Measurements from ENCODE around the gene RERE. TPM values are rescaled to one million over a fixed set of nuclear protein-coding genes. Genes with fewer than 3 reads are reported as not detected.

Gene RERE
- total and polyA plus RNA-seq, 12 donors: 33.4 to 146 (median 72.7) TPM

DNA sequence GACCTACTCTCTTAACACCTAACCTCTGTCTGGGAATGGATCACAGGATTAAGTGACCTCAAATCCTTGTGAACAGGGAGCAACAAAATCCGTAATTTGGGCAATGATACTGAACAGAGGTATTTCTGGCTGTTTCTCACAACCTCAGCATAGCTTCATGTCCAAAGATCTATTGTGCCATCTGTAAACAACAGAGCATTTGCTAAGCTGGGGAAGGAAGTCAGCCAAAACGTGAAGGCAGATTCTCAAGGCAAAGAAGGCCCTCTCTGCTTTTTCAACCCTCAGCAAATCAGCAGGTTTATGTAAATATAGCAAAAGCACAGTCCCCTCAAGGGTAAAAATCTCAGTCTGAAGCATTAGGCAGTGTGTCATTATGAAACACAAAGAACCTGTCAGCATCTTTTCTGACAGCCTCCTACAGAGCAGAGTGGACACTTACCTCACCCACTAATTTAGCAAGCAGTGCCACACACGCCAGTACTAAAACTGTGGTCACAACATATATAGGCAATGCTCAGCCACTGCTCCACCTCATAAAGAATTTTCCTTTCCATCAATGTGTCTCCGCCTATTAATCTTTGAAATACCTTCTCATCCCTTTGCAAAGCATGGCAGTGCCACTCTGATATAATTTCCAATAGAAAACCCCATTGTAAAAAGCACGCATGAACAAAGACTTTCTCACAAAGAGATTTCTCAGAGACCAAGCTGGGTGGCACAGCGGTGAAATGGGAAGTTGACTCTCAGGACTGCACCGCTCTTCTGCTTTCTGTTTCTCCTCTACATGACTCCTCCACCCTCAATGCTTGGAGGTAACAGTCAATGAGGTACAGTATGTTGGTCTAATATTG is 188.0 kb downstream of the RERE start:
- H3K4me1 ChIP-seq (replicated peaks in 1 of 2): peaks cover 0 to 29% of the 10 kb centered on the region in 2 donors

GRCh38 chr1:8628606-8629005 is 188.8 kb downstream of the RERE start:
- no peak for TF ChIP-seq POLR2A (IDR thresholded peaks at IDR 0.05)
- TF ChIP-seq, protein P1, sequence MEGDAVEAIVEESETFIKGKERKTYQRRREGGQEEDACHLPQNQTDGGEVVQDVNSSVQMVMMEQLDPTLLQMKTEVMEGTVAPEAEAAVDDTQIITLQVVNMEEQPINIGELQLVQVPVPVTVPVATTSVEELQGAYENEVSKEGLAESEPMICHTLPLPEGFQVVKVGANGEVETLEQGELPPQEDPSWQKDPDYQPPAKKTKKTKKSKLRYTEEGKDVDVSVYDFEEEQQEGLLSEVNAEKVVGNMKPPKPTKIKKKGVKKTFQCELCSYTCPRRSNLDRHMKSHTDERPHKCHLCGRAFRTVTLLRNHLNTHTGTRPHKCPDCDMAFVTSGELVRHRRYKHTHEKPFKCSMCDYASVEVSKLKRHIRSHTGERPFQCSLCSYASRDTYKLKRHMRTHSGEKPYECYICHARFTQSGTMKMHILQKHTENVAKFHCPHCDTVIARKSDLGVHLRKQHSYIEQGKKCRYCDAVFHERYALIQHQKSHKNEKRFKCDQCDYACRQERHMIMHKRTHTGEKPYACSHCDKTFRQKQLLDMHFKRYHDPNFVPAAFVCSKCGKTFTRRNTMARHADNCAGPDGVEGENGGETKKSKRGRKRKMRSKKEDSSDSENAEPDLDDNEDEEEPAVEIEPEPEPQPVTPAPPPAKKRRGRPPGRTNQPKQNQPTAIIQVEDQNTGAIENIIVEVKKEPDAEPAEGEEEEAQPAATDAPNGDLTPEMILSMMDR (IDR thresholded peaks at IDR 0.05): no peak
- no peaks in the 10 kb centered on the region for H3K36me3 ChIP-seq (replicated peaks in 1 of 2)
- peaks cover 0 to 29% of the 10 kb centered on the region in 2 donors for H3K4me1 ChIP-seq (replicated peaks in 1 of 2)
- no peaks in the 10 kb centered on the region for H3K9me3 ChIP-seq (replicated peaks in 1 of 3)
- 50 to 60% (median 58%) methylated on average over 2 of the region's 2 CpGs for WGBS, 4 donors
- intact Hi-C loops (cut with DNase I): no loop called here
- no peak for DNase-seq
- H3K27me3 ChIP-seq: no peaks in the 10 kb centered on the region
- H3K4me3 ChIP-seq: no peak overlapping the region
- H3K27ac ChIP-seq: no peak overlapping the region

More for the DNA sequence above, 188.0 kb downstream of the RERE start:
- intact Hi-C loops (cut with DNase I): no loop called here
- Histone ChIP-seq H3K36me3 (replicated peaks in 1 of 2) (no peaks in the 10 kb centered on the region), H3K4me3 (no peak overlapping the region), H3K27ac (peak overlapping the region in 2 of 5 donors; percentile 7 to 60), H3K9me3 (replicated peaks in 1 of 3) (no peaks in the 10 kb centered on the region), H3K27me3 (no peaks in the 10 kb centered on the region)
- WGBS, 4 donors: 65 to 70% (median 68%) methylated on average over 7 of the region's 7 CpGs
- no peak for DNase-seq
- TF ChIP-seq, protein P1 (IDR thresholded peaks at IDR 0.05): no peak
- TF ChIP-seq POLR2A (IDR thresholded peaks at IDR 0.05): no peak

DNA sequence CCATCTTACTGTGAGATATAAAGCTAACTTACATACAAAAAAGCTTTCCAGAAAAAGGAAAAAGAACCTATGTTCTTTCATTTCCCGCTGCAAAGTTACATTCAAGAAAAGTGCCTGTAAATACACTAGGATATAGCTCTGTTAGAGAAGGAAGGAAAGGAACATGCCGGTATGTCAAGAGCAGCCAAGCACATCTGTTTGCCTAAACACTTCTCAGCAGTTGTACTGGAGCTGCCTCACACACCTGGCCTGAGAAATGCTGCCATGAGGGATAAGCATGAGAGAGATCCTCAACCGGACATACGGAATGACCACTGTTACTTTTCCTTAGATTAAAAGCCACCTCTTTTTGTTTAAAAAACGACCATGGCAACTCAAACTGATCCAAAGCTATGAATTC is 189.7 kb downstream of the RERE start:
- H3K27me3 ChIP-seq: no peaks in the 10 kb centered on the region
- TF ChIP-seq, protein P1 (IDR thresholded peaks at IDR 0.05): no peak
- TF ChIP-seq POLR2A (IDR thresholded peaks at IDR 0.05): no peak
- DNase-seq: no peak
- H3K36me3 ChIP-seq (replicated peaks in 1 of 2): no peaks in the 10 kb centered on the region
- H3K27ac ChIP-seq: no peak overlapping the region
- intact Hi-C loops (cut with DNase I): no loop called here
- H3K4me3 ChIP-seq: no peak overlapping the region
- 91 to 93% (median 92%) methylated on average over 5 of the region's 5 CpGs for WGBS, 4 donors
- peaks cover 0 to 32% of the 10 kb centered on the region in 2 donors for H3K4me1 ChIP-seq (replicated peaks in 1 of 2)
- H3K9me3 ChIP-seq (replicated peaks in 1 of 3): no peaks in the 10 kb centered on the region

GRCh38 chr1:8625981-8626898 is 191.2 kb downstream of the RERE start:
- TF ChIP-seq POLR2A (IDR thresholded peaks at IDR 0.05): no peak
- TF ChIP-seq, protein P1 (IDR thresholded peaks at IDR 0.05): no peak
- WGBS, 4 donors: 56 to 80% (median 68%) methylated on average over 4 of the region's 4 CpGs
- peaks cover 0 to 40% of the 10 kb centered on the region in 2 donors for H3K4me1 ChIP-seq (replicated peaks in 1 of 2)
- H3K36me3 ChIP-seq (replicated peaks in 1 of 2): no peaks in the 10 kb centered on the region
- DNase-seq: peak in 2 of 7 donors; percentile 28 to 37
- no peaks in the 10 kb centered on the region for H3K27me3 ChIP-seq
- no peaks in the 10 kb centered on the region for H3K9me3 ChIP-seq (replicated peaks in 1 of 3)
- no peak overlapping the region for H3K4me3 ChIP-seq
- intact Hi-C loops (cut with DNase I): no loop called here
- H3K27ac ChIP-seq: peak overlapping the region in 1 of 5 donors; percentile 46

All from adrenal gland (tissue), 12 donors.